Fibroblast of lung (primary cell): ENCODE measurements around the gene SYPL1. TPM values are rescaled to one million over a fixed set of nuclear protein-coding genes. Genes with fewer than 3 reads are reported as not detected.

Source experiments
- DNase-seq, 2 donors: peaks; one replicate each; pipeline versions ENCODE4 v3.0.0 to v3.0.0-alpha.2; 2010; ENCODE audit warnings: low read depth in 2 of 2
- H2AFZ ChIP-seq: 2 replicates; pipeline ENCODE4 v1.5.1; 2012; ENCODE audit warnings: low read length, control low read depth, inconsistent platforms
- H3K27ac ChIP-seq: 2 replicates; pipeline ENCODE4 v1.5.1; 2011; ENCODE audit warnings: low read length, control low read depth; ENCODE audit not compliant: insufficient read depth
- H3K27me3 ChIP-seq: 2 replicates; pipeline ENCODE4 v1.5.1; 2011; ENCODE audit warnings: mild to moderate bottlenecking, low read length; ENCODE audit not compliant: control insufficient read depth, insufficient read depth
- H3K36me3 ChIP-seq: 2 replicates; pipeline ENCODE4 v1.5.1; 2011; ENCODE audit warnings: low read length; ENCODE audit not compliant: control insufficient read depth, insufficient read depth
- H3K4me1 ChIP-seq: 2 replicates; pipeline ENCODE4 v1.5.1; 2011; ENCODE audit warnings: low read length; ENCODE audit not compliant: control insufficient read depth, insufficient read depth; ENCODE audit errors: extremely low read depth
- H3K4me2 ChIP-seq: 2 replicates; pipeline ENCODE4 v1.5.1; 2011; ENCODE audit warnings: low read length, control low read depth; ENCODE audit not compliant: insufficient read depth; ENCODE audit errors: extremely low read depth
- H3K4me3 ChIP-seq, 4 experiments: fragments of 200-600 bp in 1 of 4; sonication (generic) in 1 of 4; replicated peaks in 1 of 4; 2 replicates each; pipeline ENCODE4 v1.5.1; 2011 to 2016; ENCODE audit warnings: low read length in 4 of 4, low read depth in 3 of 4, mild to moderate bottlenecking in 3 of 4, control low read depth in 2 of 4, inconsistent platforms in 1 of 4, mixed read lengths in 1 of 4; ENCODE audit not compliant: insufficient read depth in 1 of 4; ENCODE audit errors: control extremely low read depth in 1 of 4
- H3K79me2 ChIP-seq: 2 replicates; pipeline ENCODE4 v1.5.1; 2012; ENCODE audit warnings: mild to moderate bottlenecking, low read length, inconsistent platforms; ENCODE audit not compliant: control insufficient read depth, insufficient read depth
- H3K9ac ChIP-seq: 2 replicates; pipeline ENCODE4 v1.5.1; 2011; ENCODE audit warnings: mild to moderate bottlenecking, low read length, control low read depth; ENCODE audit not compliant: insufficient read depth
- H3K9me3 ChIP-seq: 2 replicates; pipeline ENCODE4 v1.5.1; 2012; ENCODE audit warnings: low read depth, low read length; ENCODE audit not compliant: control insufficient read depth, insufficient read depth
- H4K20me1 ChIP-seq: 2 replicates; pipeline ENCODE4 v1.5.1; 2011; ENCODE audit warnings: low read length; ENCODE audit not compliant: control insufficient read depth, insufficient read depth; ENCODE audit errors: extremely low read depth
- EZH2 ChIP-seq: IDR thresholded peaks from 2 replicates; pipeline ENCODE4 v1.5.1; 2012; ENCODE audit warnings: low read length, control low read depth, mild to moderate bottlenecking; ENCODE audit errors: missing control alignments
- polyA plus RNA-seq, 2 donors: library from polyadenylated mRNA; depleted of rRNA in 1 of 2; stranded (reverse) in 1 of 2; unstranded in 1 of 2; fragments of >200 nt; gene quantifications; 2 replicates each; pipeline ENCODE4 v1.2.1, GENCODE V29; 2011 to 2012; ENCODE audit warnings: missing spikeins in 1 of 2
- total RNA-seq: library from RNA; depleted of rRNA; stranded (reverse); fragments of >200 nt; gene quantifications from 2 replicates; pipeline ENCODE4 v1.2.1, GENCODE V29; 2014
- TF ChIP-seq, protein P1 (sequence below), 2 donors: IDR thresholded peaks in 1 of 2; conservative IDR thresholded peaks in 1 of 2; 1 replicate in 1 of 2; 2 replicates in 1 of 2; pipeline ENCODE4 v1.5.1; 2011 to 2012; ENCODE audit warnings: low read length in 2 of 2, control low read depth in 1 of 2, inconsistent platforms in 1 of 2, low read depth in 1 of 2, mild to moderate bottlenecking in 1 of 2

Gene SYPL1
- total and polyA plus RNA-seq, 2 donors (not counting 1 experiment from before 2014, with no cell fraction given): 71.0 to 132 TPM

DNA sequence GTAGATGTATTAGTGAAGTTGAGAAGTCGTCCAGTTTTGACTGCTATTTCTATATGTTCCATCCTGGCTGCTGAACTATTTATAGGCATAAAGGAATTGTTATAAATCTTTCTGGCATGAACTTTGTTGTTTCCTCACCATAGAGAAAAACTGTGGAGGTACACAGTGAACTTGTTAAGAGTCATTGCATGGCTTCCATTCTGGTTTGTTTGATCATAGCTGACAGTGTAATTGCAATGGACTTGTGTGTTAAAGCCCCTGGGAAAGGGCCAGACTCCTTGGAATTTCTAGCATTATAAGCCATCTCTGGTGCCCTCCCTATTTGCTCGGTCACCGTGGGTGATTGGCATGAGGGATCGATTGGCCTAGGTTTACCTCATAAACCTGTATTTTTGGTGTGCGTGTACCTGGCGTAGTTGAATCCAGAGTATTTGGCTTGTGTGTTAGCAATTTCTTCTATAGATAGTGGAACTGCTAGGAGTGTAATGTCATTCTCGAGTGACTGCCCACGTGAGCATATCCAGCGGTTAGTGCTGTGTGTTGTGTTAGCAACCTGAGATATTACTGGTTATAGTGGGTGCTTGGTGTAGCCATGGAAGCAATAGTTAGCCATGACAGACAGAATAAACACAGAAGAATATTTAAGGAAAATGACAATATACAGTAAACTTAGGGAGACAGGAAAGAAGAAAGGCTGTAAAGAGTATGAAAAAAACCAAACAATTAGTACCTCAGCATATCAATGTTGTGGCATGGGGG, 5.9 kb upstream of the SYPL1 start:
- Histone ChIP-seq H3K27ac (no peak overlapping the region), H3K9ac (no peak overlapping the region), H4K20me1 (no peaks in the 10 kb centered on the region), H2AFZ (no peak overlapping the region), H3K36me3 (no peaks in the 10 kb centered on the region), H3K4me3 (no peak overlapping the region), H3K9me3 (no peaks in the 10 kb centered on the region), H3K4me2 (no peak overlapping the region), H3K27me3 (no peaks in the 10 kb centered on the region), H3K4me1 (no peaks in the 10 kb centered on the region), H3K79me2 (no peaks in the 10 kb centered on the region)
- DNase-seq: no peak
- TF ChIP-seq, protein P1, sequence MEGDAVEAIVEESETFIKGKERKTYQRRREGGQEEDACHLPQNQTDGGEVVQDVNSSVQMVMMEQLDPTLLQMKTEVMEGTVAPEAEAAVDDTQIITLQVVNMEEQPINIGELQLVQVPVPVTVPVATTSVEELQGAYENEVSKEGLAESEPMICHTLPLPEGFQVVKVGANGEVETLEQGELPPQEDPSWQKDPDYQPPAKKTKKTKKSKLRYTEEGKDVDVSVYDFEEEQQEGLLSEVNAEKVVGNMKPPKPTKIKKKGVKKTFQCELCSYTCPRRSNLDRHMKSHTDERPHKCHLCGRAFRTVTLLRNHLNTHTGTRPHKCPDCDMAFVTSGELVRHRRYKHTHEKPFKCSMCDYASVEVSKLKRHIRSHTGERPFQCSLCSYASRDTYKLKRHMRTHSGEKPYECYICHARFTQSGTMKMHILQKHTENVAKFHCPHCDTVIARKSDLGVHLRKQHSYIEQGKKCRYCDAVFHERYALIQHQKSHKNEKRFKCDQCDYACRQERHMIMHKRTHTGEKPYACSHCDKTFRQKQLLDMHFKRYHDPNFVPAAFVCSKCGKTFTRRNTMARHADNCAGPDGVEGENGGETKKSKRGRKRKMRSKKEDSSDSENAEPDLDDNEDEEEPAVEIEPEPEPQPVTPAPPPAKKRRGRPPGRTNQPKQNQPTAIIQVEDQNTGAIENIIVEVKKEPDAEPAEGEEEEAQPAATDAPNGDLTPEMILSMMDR (conservative IDR thresholded peaks at IDR 0.05 in 1 of 2, IDR thresholded peaks at IDR 0.05 in 1 of 2; ENCODE audit: low read depth in 1 of 2, low read length in 2 of 2): no peak
- no peak for TF ChIP-seq EZH2

DNA sequence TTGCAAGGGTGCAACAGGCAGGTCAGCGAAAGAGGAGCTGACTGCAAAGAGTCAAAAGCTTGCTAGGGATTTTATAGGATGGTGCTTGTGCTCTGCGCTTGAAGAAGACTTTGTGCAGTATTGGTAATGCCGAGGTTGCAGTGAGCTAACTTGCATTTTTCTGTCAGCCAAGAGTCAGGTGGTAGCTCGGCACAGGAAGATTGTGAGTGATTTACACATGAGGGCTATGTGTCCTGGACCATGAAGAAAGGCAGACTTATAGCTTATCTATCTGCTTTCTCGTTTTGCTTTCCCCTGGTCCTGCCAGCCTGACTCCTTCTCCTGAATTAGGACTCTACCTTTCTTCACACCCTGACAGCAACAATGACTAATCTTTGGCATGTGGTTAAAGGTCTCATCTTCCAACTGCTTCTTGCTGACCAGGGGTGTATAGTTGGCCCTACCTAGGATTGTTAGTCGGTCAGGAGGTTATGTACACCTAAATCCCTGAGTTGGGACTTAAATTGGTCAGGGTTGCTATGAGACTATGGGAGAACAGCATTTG, 4.1 kb upstream of the SYPL1 start:
- DNase-seq: no peak
- no peak overlapping the region for H3K9ac ChIP-seq

DNA sequence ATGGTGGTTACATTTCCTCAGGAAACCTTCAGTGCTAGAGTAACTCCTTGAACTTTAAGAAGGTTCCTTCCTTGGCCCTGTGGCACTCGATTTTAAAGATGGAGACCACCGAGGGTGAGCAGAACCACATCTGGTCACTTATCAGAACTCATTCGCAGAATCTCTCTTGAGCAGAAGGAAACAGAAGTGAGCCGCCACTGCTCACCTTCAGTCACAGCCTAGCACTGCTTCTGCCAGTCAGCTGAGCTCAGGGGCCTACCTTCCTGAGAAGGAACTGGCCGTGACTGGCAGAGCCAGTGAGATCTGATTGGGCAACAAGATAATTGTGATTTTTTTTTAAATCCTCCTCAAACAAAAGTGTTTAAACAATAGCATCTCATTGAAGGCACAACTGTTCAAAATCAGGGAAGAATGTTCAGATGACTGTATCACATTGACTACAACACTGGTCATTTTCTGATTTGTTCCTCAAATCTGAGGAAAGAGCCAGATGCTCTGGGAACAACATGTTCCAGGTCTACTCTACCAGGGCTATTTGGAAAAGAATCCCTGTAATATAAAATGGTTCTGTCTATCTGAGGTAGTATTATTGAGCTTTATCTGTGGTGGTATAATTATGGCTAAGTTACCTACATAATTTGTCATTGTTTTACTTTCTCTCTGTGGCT, 2.7 kb upstream of the SYPL1 start:
- Histone ChIP-seq H2AFZ (no peak overlapping the region), H3K9me3 (no peaks in the 10 kb centered on the region), H3K4me3 (no peak overlapping the region), H3K4me1 (peaks cover 2% of the 10 kb centered on the region), H4K20me1 (no peaks in the 10 kb centered on the region), H3K36me3 (no peaks in the 10 kb centered on the region), H3K4me2 (no peak overlapping the region), H3K9ac (no peak overlapping the region), H3K27ac (no peak overlapping the region), H3K27me3 (no peaks in the 10 kb centered on the region), H3K79me2 (peaks cover 18% of the 10 kb centered on the region)
- no peak for DNase-seq
- no peak for TF ChIP-seq EZH2
- TF ChIP-seq, protein P1 (conservative IDR thresholded peaks at IDR 0.05 in 1 of 2, IDR thresholded peaks at IDR 0.05 in 1 of 2; ENCODE audit: low read depth in 1 of 2, low read length in 2 of 2): no peak

More for the DNA sequence above, 4.1 kb upstream of the SYPL1 start:
- Histone ChIP-seq H3K4me3 (no peak overlapping the region), H3K36me3 (no peaks in the 10 kb centered on the region), H3K4me2 (no peak overlapping the region), H2AFZ (no peak overlapping the region), H3K79me2 (peaks cover 4% of the 10 kb centered on the region), H3K9me3 (no peaks in the 10 kb centered on the region), H3K27me3 (no peaks in the 10 kb centered on the region), H3K27ac (no peak overlapping the region), H4K20me1 (no peaks in the 10 kb centered on the region), H3K4me1 (peaks cover 2% of the 10 kb centered on the region)
- TF ChIP-seq, protein P1 (conservative IDR thresholded peaks at IDR 0.05 in 1 of 2, IDR thresholded peaks at IDR 0.05 in 1 of 2; ENCODE audit: low read depth in 1 of 2, low read length in 2 of 2): no peak
- no peak for TF ChIP-seq EZH2
